ENCODE results near the gene DYNLRB2.

- no peak for TF ChIP-seq CTCF (IDR thresholded peaks at IDR 0.05; ENCODE audit: low read length)
- TF ChIP-seq EZH2 (IDR thresholded peaks at IDR 0.05; ENCODE audit: borderline replicate concordance, low read length) = no peak
These were observed 46.3 kb downstream of the DYNLRB2 start for GRCh38 chr16:80587071-80587470.
